GM23338 (cell line): ENCODE measurements around the gene ACAD8. TPM values are rescaled to one million over a fixed set of nuclear protein-coding genes. Genes with fewer than 3 reads are reported as not detected.

Experiments
- ATAC-seq: fragments of 200-7000 bp; cut with Tn5 transposase; 3 replicates; pipeline ENCODE4 v1.9.1; 2020
- DNase-seq: peaks from one replicate; pipeline ENCODE4 v3.0.0-alpha.2; 2015; ENCODE audit warnings: low spot score
- H2AFZ ChIP-seq: fragments of 200-600 bp; sonication (generic); 2 replicates; pipeline ENCODE4 v1.8.0; 2016; ENCODE audit warnings: antibody characterized with exemption, mild to moderate bottlenecking, moderate library complexity
- H3F3A ChIP-seq: fragments of 200-600 bp; sonication (generic); replicated peaks from 2 replicates; pipeline ENCODE4 v1.8.0; 2017; ENCODE audit warnings: antibody characterized with exemption, mixed run types, low read depth
- H3K27ac ChIP-seq: fragments of 200-600 bp; sonication (generic); 2 replicates; pipeline ENCODE4 v1.6.1; 2016; ENCODE audit warnings: low read depth
- H3K27me3 ChIP-seq: fragments of 200-600 bp; sonication (generic); 2 replicates; pipeline ENCODE4 v1.8.0; 2016; ENCODE audit warnings: mild to moderate bottlenecking, mixed run types, moderate library complexity; ENCODE audit not compliant: insufficient read depth
- H3K36me3 ChIP-seq: fragments of 200-600 bp; sonication (generic); 2 replicates; pipeline ENCODE4 v1.8.0; 2016; ENCODE audit warnings: mild to moderate bottlenecking; ENCODE audit not compliant: insufficient read depth
- H3K4me1 ChIP-seq: fragments of 200-600 bp; sonication (generic); 2 replicates; pipeline ENCODE4 v1.8.0; 2016; ENCODE audit warnings: mild to moderate bottlenecking, moderate library complexity; ENCODE audit not compliant: insufficient read depth
- H3K4me2 ChIP-seq: fragments of 200-600 bp; sonication (generic); 2 replicates; pipeline ENCODE4 v1.7.1; 2017; ENCODE audit warnings: mixed run types
- H3K4me3 ChIP-seq: fragments of 200-600 bp; sonication (generic); 2 replicates; pipeline ENCODE4 v1.6.1; 2016; ENCODE audit warnings: mixed run types
- H3K79me2 ChIP-seq: fragments of 200-600 bp; sonication (generic); replicated peaks from 2 replicates; pipeline ENCODE4 v1.8.0; 2017; ENCODE audit warnings: mild to moderate bottlenecking; ENCODE audit not compliant: insufficient read depth
- H3K9me2 ChIP-seq: fragments of 200-600 bp; sonication (generic); 2 replicates; pipeline ENCODE4 v1.8.0; 2017; ENCODE audit not compliant: insufficient read depth
- H4K20me1 ChIP-seq: fragments of 200-600 bp; sonication (generic); replicated peaks from 2 replicates; pipeline ENCODE4 v1.8.0; 2017; ENCODE audit warnings: mild to moderate bottlenecking; ENCODE audit not compliant: insufficient read depth
- H3K27ac Mint-ChIP-seq: 2 replicates; pipeline ENCODE4 v1.8.0; 2020; ENCODE audit warnings: inconsistent platforms, mild to moderate bottlenecking, moderate library complexity, mixed read lengths
- H3K27me3 Mint-ChIP-seq: 3 replicates; pipeline ENCODE4 v1.8.0; 2022; ENCODE audit warnings: low read depth, mild to moderate bottlenecking, moderate library complexity, mixed read lengths, inconsistent platforms; ENCODE audit not compliant: insufficient read depth, poor library complexity
- H3K36me3 Mint-ChIP-seq: 3 replicates; pipeline ENCODE4 v1.8.0; 2021; ENCODE audit warnings: low read depth, mild to moderate bottlenecking, inconsistent platforms, moderate library complexity, mixed read lengths
- H3K4me1 Mint-ChIP-seq: 3 replicates; pipeline ENCODE4 v1.8.0; 2020; ENCODE audit warnings: mild to moderate bottlenecking, inconsistent platforms, mixed read lengths
- H3K4me3 Mint-ChIP-seq: 3 replicates; pipeline ENCODE4 v1.8.0; 2021; ENCODE audit warnings: moderate library complexity, mild to moderate bottlenecking, inconsistent platforms, mixed read lengths
- H3K9me3 Mint-ChIP-seq: 3 replicates; pipeline ENCODE4 v1.8.0; 2020; ENCODE audit warnings: moderate library complexity, mild to moderate bottlenecking, inconsistent platforms, mixed read lengths
- CREB1 ChIP-seq: fragments of 250-450 bp; sonication (Bioruptor Pico); IDR thresholded peaks from 2 replicates; pipeline ENCODE4 v1.5.0; 2020; ENCODE audit warnings: low read depth, mild to moderate bottlenecking, moderate library complexity
- EZH2phosphoT487 ChIP-seq: fragments of 200-600 bp; sonication (generic); IDR thresholded peaks from one replicate; pipeline ENCODE4 v1.8.1; 2018; ENCODE audit warnings: antibody characterized with exemption; ENCODE audit not compliant: unreplicated experiment
- POLR2AphosphoS5 ChIP-seq: IDR thresholded peaks from 2 replicates; pipeline ENCODE4 v1.6.1; 2016; ENCODE audit warnings: antibody characterized with exemption, low read depth
- ZNF331 ChIP-seq: fragments of 250-450 bp; sonication (Bioruptor Pico); IDR thresholded peaks from 2 replicates; pipeline ENCODE4 v1.5.0; 2020; ENCODE audit warnings: low read depth, mild to moderate bottlenecking, moderate library complexity
- polyA plus RNA-seq: library from polyadenylated mRNA; unstranded; fragments of >200 nt; fragmentation: Nextera tagmentation; extraction: Ambion mirVana; gene quantifications from 2 replicates; pipeline ENCODE4 v1.2.1, GENCODE V29; 2016
- total RNA-seq: library from RNA; depleted of rRNA; stranded (reverse); fragments of >200 nt; shearing (Covaris generic); gene quantifications from 2 replicates; pipeline ENCODE4 v1.2.3, GENCODE V29; 2014
- TF ChIP-seq, protein P1 (sequence below): fragments of 250-450 bp; sonication (Bioruptor Pico); IDR thresholded peaks from 2 replicates; pipeline ENCODE4 v1.5.0; 2020; ENCODE audit warnings: mild to moderate bottlenecking, moderate library complexity
- TF ChIP-seq, protein P2 (sequence below): IDR thresholded peaks from one replicate; pipeline ENCODE4 v1.6.1; 2018; ENCODE audit warnings: antibody characterized with exemption; ENCODE audit not compliant: unreplicated experiment

ACAD8 gene
- total and polyA plus RNA-seq, 2 experiments from 2014 or later = 43.2 to 65.4 TPM

DNA sequence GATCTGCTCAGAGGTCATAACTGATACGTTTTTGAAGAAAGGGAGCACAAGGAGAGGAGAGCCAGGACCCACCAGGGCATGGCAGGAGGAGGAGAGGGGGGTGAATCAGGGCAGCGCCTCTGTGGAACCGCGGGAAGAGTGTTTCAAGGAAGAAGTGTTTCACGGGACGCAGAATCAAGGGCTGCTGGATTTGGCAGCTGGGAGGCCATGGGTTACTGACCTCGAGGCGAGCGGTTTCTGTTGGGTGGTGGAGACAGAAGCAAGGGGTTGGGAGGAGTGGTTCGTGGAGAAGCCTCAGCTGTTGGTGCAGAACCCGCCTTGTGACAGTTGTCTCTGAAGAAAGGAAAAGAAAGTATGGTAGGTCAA lies 15.8 kb upstream of the ACAD8 start (continued):
- TF ChIP-seq, protein P1, sequence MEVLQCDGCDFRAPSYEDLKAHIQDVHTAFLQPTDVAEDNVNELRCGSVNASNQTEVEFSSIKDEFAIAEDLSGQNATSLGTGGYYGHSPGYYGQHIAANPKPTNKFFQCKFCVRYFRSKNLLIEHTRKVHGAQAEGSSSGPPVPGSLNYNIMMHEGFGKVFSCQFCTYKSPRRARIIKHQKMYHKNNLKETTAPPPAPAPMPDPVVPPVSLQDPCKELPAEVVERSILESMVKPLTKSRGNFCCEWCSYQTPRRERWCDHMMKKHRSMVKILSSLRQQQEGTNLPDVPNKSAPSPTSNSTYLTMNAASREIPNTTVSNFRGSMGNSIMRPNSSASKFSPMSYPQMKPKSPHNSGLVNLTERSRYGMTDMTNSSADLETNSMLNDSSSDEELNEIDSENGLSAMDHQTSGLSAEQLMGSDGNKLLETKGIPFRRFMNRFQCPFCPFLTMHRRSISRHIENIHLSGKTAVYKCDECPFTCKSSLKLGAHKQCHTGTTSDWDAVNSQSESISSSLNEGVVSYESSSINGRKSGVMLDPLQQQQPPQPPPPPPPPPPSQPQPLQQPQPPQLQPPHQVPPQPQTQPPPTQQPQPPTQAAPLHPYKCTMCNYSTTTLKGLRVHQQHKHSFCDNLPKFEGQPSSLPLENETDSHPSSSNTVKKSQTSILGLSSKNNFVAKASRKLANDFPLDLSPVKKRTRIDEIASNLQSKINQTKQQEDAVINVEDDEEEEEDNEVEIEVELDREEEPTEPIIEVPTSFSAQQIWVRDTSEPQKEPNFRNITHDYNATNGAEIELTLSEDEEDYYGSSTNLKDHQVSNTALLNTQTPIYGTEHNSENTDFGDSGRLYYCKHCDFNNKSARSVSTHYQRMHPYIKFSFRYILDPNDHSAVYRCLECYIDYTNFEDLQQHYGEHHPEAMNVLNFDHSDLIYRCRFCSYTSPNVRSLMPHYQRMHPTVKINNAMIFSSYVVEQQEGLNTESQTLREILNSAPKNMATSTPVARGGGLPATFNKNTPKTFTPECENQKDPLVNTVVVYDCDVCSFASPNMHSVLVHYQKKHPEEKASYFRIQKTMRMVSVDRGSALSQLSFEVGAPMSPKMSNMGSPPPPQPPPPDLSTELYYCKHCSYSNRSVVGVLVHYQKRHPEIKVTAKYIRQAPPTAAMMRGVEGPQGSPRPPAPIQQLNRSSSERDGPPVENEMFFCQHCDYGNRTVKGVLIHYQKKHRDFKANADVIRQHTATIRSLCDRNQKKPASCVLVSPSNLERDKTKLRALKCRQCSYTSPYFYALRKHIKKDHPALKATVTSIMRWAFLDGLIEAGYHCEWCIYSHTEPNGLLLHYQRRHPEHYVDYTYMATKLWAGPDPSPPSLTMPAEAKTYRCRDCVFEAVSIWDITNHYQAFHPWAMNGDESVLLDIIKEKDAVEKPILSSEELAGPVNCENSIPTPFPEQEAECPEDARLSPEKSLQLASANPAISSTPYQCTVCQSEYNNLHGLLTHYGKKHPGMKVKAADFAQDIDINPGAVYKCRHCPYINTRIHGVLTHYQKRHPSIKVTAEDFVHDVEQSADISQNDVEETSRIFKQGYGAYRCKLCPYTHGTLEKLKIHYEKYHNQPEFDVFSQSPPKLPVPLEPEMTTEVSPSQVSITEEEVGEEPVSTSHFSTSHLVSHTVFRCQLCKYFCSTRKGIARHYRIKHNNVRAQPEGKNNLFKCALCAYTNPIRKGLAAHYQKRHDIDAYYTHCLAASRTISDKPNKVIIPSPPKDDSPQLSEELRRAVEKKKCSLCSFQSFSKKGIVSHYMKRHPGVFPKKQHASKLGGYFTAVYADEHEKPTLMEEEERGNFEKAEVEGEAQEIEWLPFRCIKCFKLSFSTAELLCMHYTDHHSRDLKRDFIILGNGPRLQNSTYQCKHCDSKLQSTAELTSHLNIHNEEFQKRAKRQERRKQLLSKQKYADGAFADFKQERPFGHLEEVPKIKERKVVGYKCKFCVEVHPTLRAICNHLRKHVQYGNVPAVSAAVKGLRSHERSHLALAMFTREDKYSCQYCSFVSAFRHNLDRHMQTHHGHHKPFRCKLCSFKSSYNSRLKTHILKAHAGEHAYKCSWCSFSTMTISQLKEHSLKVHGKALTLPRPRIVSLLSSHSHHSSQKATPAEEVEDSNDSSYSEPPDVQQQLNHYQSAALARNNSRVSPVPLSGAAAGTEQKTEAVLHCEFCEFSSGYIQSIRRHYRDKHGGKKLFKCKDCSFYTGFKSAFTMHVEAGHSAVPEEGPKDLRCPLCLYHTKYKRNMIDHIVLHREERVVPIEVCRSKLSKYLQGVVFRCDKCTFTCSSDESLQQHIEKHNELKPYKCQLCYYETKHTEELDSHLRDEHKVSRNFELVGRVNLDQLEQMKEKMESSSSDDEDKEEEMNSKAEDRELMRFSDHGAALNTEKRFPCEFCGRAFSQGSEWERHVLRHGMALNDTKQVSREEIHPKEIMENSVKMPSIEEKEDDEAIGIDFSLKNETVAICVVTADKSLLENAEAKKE (CRISPR knock-in tag) = no peak

DNA sequence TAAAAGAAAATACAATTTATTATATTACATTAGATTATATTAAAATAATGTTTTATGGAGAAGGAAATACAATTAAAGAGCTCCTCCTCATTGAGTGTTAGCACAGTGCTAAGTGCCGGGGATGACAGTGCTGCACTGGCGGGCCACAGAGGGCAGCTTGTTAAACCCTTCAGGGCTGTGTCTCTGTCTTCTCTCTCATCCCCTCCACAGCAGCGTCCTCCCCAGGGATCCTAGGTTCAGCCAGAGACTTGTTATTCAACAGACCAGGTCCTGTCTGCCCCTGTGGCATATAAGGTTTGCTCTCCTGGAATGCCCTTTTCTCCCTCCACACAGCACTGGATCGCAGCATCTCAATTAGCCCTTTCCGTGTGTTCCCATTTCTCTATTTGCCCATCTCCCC lies 14.4 kb upstream of the ACAD8 start:
- peaks cover 12% of the 10 kb centered on the region for H3K36me3 Mint-ChIP-seq
- no peaks in the 10 kb centered on the region for H3K27me3 Mint-ChIP-seq
- H4K20me1 ChIP-seq = 0 out of 2 replicates have a peak, but pooled peaks cover 3% of the 10 kb centered on the region
- H3K4me1 ChIP-seq = no peaks in the 10 kb centered on the region
- no peaks in the 10 kb centered on the region for H3K27me3 ChIP-seq
- H3K4me1 Mint-ChIP-seq = peaks cover 9% of the 10 kb centered on the region; the same call in 2 of the 3 replicates
- H3K79me2 ChIP-seq = no peaks in the 10 kb centered on the region
- H3K4me2 ChIP-seq = no peak overlapping the region
- no peaks in the 10 kb centered on the region for H3K9me2 ChIP-seq
- no peak overlapping the region for H3K4me3 Mint-ChIP-seq
- H3K36me3 ChIP-seq = 0 out of 2 replicates have a peak, but pooled peaks cover 3% of the 10 kb centered on the region
- no peak overlapping the region for H3K4me3 ChIP-seq
- no peak overlapping the region for H3K27ac Mint-ChIP-seq
- no peak for TF ChIP-seq ZNF331 (CRISPR knock-in tag)
- no peak for TF ChIP-seq CREB1 (CRISPR knock-in tag)
- TF ChIP-seq EZH2phosphoT487 = no peak
- TF ChIP-seq, protein P2, sequence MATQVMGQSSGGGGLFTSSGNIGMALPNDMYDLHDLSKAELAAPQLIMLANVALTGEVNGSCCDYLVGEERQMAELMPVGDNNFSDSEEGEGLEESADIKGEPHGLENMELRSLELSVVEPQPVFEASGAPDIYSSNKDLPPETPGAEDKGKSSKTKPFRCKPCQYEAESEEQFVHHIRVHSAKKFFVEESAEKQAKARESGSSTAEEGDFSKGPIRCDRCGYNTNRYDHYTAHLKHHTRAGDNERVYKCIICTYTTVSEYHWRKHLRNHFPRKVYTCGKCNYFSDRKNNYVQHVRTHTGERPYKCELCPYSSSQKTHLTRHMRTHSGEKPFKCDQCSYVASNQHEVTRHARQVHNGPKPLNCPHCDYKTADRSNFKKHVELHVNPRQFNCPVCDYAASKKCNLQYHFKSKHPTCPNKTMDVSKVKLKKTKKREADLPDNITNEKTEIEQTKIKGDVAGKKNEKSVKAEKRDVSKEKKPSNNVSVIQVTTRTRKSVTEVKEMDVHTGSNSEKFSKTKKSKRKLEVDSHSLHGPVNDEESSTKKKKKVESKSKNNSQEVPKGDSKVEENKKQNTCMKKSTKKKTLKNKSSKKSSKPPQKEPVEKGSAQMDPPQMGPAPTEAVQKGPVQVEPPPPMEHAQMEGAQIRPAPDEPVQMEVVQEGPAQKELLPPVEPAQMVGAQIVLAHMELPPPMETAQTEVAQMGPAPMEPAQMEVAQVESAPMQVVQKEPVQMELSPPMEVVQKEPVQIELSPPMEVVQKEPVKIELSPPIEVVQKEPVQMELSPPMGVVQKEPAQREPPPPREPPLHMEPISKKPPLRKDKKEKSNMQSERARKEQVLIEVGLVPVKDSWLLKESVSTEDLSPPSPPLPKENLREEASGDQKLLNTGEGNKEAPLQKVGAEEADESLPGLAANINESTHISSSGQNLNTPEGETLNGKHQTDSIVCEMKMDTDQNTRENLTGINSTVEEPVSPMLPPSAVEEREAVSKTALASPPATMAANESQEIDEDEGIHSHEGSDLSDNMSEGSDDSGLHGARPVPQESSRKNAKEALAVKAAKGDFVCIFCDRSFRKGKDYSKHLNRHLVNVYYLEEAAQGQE = no peak
- TF ChIP-seq POLR2AphosphoS5 = no peak
- ATAC-seq (no peak), DNase-seq (no peak)
- no peaks in the 10 kb centered on the region for H3K9me3 Mint-ChIP-seq
- H3F3A ChIP-seq = no peaks in the 10 kb centered on the region
- no peak overlapping the region for H2AFZ ChIP-seq
- H3K27ac ChIP-seq = no peak overlapping the region
